GM03348 (cell line): ENCODE results near the gene EXD3.
"Not testable (repeated sequence)": the region's sequence is repeated elsewhere in the genome, so short reads cannot be mapped to it uniquely, and the experiment has no call there.

Experiments used
- DNase-seq: peaks from one replicate; pipeline ENCODE4 v3.0.0; 2012; ENCODE audit warnings: low spot score

The EXD3 gene

GRCh38 chr9:137459152-137459600, 36.2 kb upstream of the EXD3 start, which contains the start of gene NSMF:
Gene NSMF (minus strand): TSS chr9:137459334. CDS start chr9:137459102, 232 bp downstream.
- DNase-seq, result peak; percentile 100

- DNase-seq, result peak; percentile 36
Measured at GRCh38 chr9:137458194-137459151, 35.5 kb upstream of the EXD3 start.

GRCh38 chr9:137457406-137458193, 34.6 kb upstream of the EXD3 start:
- DNase-seq, result no peak

- no peak for DNase-seq
Measured at GRCh38 chr9:137456864-137457405, 34.0 kb upstream of the EXD3 start.

- DNase-seq, result no peak
Measured at GRCh38 chr9:137456061-137456863, 33.3 kb upstream of the EXD3 start.

GRCh38 chr9:137455359-137455991, 32.5 kb upstream of the EXD3 start:
- no peak for DNase-seq

- no peak for DNase-seq
Measured at GRCh38 chr9:137454597-137455358, 31.8 kb upstream of the EXD3 start.

- DNase-seq, result peak; percentile 40
Measured at GRCh38 chr9:137454145-137454596, 31.2 kb upstream of the EXD3 start.

- peak; percentile 89 for DNase-seq
Measured at GRCh38 chr9:137453643-137454081, 30.7 kb upstream of the EXD3 start.

GRCh38 chr9:137452761-137453642, 30.0 kb upstream of the EXD3 start:
- no peak for DNase-seq

- no peak for DNase-seq
Measured at GRCh38 chr9:137452006-137452760, 29.2 kb upstream of the EXD3 start.

- DNase-seq, result not testable (repeated sequence)
Measured at GRCh38 chr9:137451264-137452005, 28.5 kb upstream of the EXD3 start.

- DNase-seq, result not testable (repeated sequence)
Measured at GRCh38 chr9:137450539-137451222, 27.7 kb upstream of the EXD3 start.

- no peak for DNase-seq
Measured at GRCh38 chr9:137449931-137450538, 27.1 kb upstream of the EXD3 start.

- no peak for DNase-seq
Measured at GRCh38 chr9:137449081-137449844, 26.3 kb upstream of the EXD3 start.

- DNase-seq, result no peak
Measured at GRCh38 chr9:137448602-137448962, 25.6 kb upstream of the EXD3 start.
